A549 (cell line): ENCODE measurements around the gene HHIP. TPM values are rescaled to one million over a fixed set of nuclear protein-coding genes. Genes with fewer than 3 reads are reported as not detected.

ENCODE experiments used
- ATAC-seq, 2 experiments: fragments of 200-7000 bp in 1 of 2; fragments of >200 bp in 1 of 2; cut with Nextera tagmentation in 1 of 2; cut with Tn5 transposase in 1 of 2; 3 replicates each; pipeline versions ENCODE4 v1.8.0 to v1.9.1; 2018 to 2020; ENCODE audit warnings: mild to moderate bottlenecking in 1 of 2, moderate library complexity in 1 of 2
- CTCF ChIA-PET: fragments of 300-600 bp; sonication (Branson Sonifier 250); formaldehyde crosslinking; extraction: SDS; loops from one replicate; lab custom pipeline; 2021; ENCODE audit warnings: antibody characterized with exemption, inconsistent platforms; lab: Yijun Ruan, JAX
- POLR2A ChIA-PET: fragments of 350-600 bp; formaldehyde crosslinking; extraction: SDS; loops from one replicate; lab custom pipeline; 2021; ENCODE audit warnings: antibody characterized with exemption, inconsistent platforms; lab: Yijun Ruan, JAX
- DNase-seq, 2 experiments: peaks; one replicate each; pipeline versions ENCODE4 v3.0.0 to v3.0.0-alpha.2; 2011 to 2016; ENCODE audit warnings: low read depth in 1 of 2, low spot score in 1 of 2
- FAIRE-seq: peaks from 2 replicates; lab custom pipeline; 2011; peaks lifted over from hg19 to GRCh38; lab: Jason Lieb, UNC
- H3K27ac ChIP-seq, 2 experiments: fragments of >200 bp; sonication (Bioruptor Twin); formaldehyde crosslinking; 3 replicates each; pipeline ENCODE4 v1.5.1; 2016 to 2017
- H3K4me1 ChIP-seq: fragments of >200 bp; sonication (Bioruptor Twin); formaldehyde crosslinking; 3 replicates; pipeline ENCODE4 v1.6.1; 2016
- H3K4me2 ChIP-seq: fragments of >200 bp; sonication (Bioruptor Twin); formaldehyde crosslinking; 3 replicates; pipeline ENCODE4 v1.6.1; 2016
- H3K4me3 ChIP-seq: fragments of >200 bp; sonication (Bioruptor Twin); formaldehyde crosslinking; 3 replicates; pipeline ENCODE4 v1.5.1; 2016
- H3K9me3 ChIP-seq: fragments of >200 bp; sonication (Bioruptor Twin); formaldehyde crosslinking; 3 replicates; pipeline ENCODE4 v1.6.1; 2016
- BCL3 ChIP-seq: fragments of >200 bp; sonication (Bioruptor Twin); formaldehyde crosslinking; IDR thresholded peaks from 3 replicates; pipeline ENCODE4 v1.6.1; 2016
- CBX2 ChIP-seq: fragments of 200-600 bp; sonication (generic); IDR thresholded peaks from 2 replicates; pipeline ENCODE4 v1.6.1; 2016; ENCODE audit warnings: low read depth, mild to moderate bottlenecking, borderline replicate concordance
- CBX8 ChIP-seq: fragments of 200-600 bp; sonication (generic); IDR thresholded peaks from 2 replicates; pipeline ENCODE4 v1.6.1; 2016
- CEBPB ChIP-seq, 2 experiments: fragments of >200 bp in 1 of 2; sonication (Bioruptor Twin) in 1 of 2; formaldehyde crosslinking in 1 of 2; IDR thresholded peaks; 2 replicates each; pipeline ENCODE4 v1.6.1; 2012 to 2016
- CHD2 ChIP-seq: fragments of 150-350 bp; IDR thresholded peaks from 2 replicates; pipeline ENCODE4 v1.6.1; 2014; ENCODE audit warnings: low read length; ENCODE audit not compliant: partially characterized antibody
- E2F6 ChIP-seq: IDR thresholded peaks from 2 replicates; pipeline ENCODE4 v1.6.1; 2012; ENCODE audit warnings: low read depth, borderline replicate concordance
- EHMT2 ChIP-seq: fragments of 200-600 bp; sonication (generic); IDR thresholded peaks from 2 replicates; pipeline ENCODE4 v1.6.1; 2016; ENCODE audit warnings: antibody characterized with exemption, low read depth, mild to moderate bottlenecking, moderate library complexity
- HES2 ChIP-seq: fragments of >200 bp; sonication (Bioruptor Twin); formaldehyde crosslinking; IDR thresholded peaks from 2 replicates; pipeline ENCODE4 v1.6.1; 2016
- HEYL ChIP-seq: fragments of 250-450 bp; sonication (Bioruptor Pico); IDR thresholded peaks from 2 replicates; pipeline ENCODE4 v1.8.0; 2021; ENCODE audit warnings: mild to moderate bottlenecking, moderate library complexity
- HOXA7 ChIP-seq: fragments of 250-450 bp; sonication (Bioruptor Pico); IDR thresholded peaks from 2 replicates; pipeline ENCODE4 v1.5.0; 2020; ENCODE audit warnings: mild to moderate bottlenecking, moderate library complexity
- KDM1A ChIP-seq: fragments of 200-600 bp; sonication (generic); IDR thresholded peaks from 2 replicates; pipeline ENCODE4 v1.6.1; 2016; ENCODE audit warnings: low read depth, mild to moderate bottlenecking
- MYC ChIP-seq: IDR thresholded peaks from 2 replicates; pipeline ENCODE4 v1.6.1; 2012; ENCODE audit warnings: mild to moderate bottlenecking, inconsistent platforms, low read length, improper control_type of control experiment, borderline replicate concordance
- POLR2AphosphoS2 ChIP-seq: conservative IDR thresholded peaks from 2 replicates; pipeline ENCODE4 v1.6.1; 2012; ENCODE audit warnings: low read length, improper control_type of control experiment, inconsistent platforms
- RFX5 ChIP-seq: fragments of 450-650 bp; IDR thresholded peaks from 2 replicates; pipeline ENCODE4 v1.7.1; 2014; ENCODE audit warnings: antibody characterized with exemption, mild to moderate bottlenecking, moderate library complexity
- SREBF2 ChIP-seq: fragments of 450-650 bp; IDR thresholded peaks from 2 replicates; pipeline ENCODE4 v1.6.1; 2014; ENCODE audit warnings: mild to moderate bottlenecking, moderate library complexity
- TP53 ChIP-seq: fragments of 250-450 bp; sonication (Bioruptor Pico); IDR thresholded peaks from 2 replicates; pipeline ENCODE4 v1.5.0; 2021; ENCODE audit warnings: mild to moderate bottlenecking, moderate library complexity
- ZC3H11A ChIP-seq: fragments of 450-650 bp; IDR thresholded peaks from 2 replicates; pipeline ENCODE4 v1.6.1; 2014; ENCODE audit warnings: antibody characterized with exemption, mild to moderate bottlenecking
- ZNF302 ChIP-seq: fragments of 250-450 bp; sonication (Bioruptor Pico); IDR thresholded peaks from 2 replicates; pipeline ENCODE4 v1.9.0; 2021; ENCODE audit warnings: inconsistent platforms, mild to moderate bottlenecking, moderate library complexity
- ZSCAN20 ChIP-seq: fragments of 250-450 bp; sonication (Bioruptor Pico); IDR thresholded peaks from 2 replicates; pipeline ENCODE4 v1.8.0; 2022; ENCODE audit warnings: mild to moderate bottlenecking, moderate library complexity
- WGBS: methylation state at CpG from one replicate; pipeline ENCODE4 v1.1.6; 2017; ENCODE audit errors: missing lambda C conversion rate; 5-methylcytosine and 5-hydroxymethylcytosine counted together
- polyA plus RNA-seq, 4 experiments: library from polyadenylated mRNA; depleted of rRNA in 3 of 4; stranded (reverse); fragments of >200 nt; fragmentation: RNase III in 1 of 4; extraction: RNeasy Plus Mini Kit Qiagen cat#74134 plus additional on column Dnase treatment in 1 of 4; gene quantifications; 2 replicates in 3 of 4; 3 replicates in 1 of 4; pipeline ENCODE4 v1.2.3, GENCODE V29; 2011 to 2017

The HHIP gene
- polyA plus RNA-seq, 2 of the 4 experiments (the other 2 are of a cell fraction) = 0.93 to 1.0 TPM

GRCh38 chr4:144740316-144740715 is 94.4 kb downstream of the HHIP start:
- H3K9me3 ChIP-seq = no peaks in the 10 kb centered on the region
- no peak overlapping the region for H3K4me2 ChIP-seq
- DNase-seq = no peak
- WGBS = 52% methylated on average over 1 of the region's 1 CpG
- POLR2A ChIA-PET = no interaction called here
- ATAC-seq = no peak
- H3K4me1 ChIP-seq = no peaks in the 10 kb centered on the region
- H3K4me3 ChIP-seq = no peak overlapping the region
- FAIRE-seq = no peak
- H3K27ac ChIP-seq = no peak overlapping the region
- TF ChIP-seq MYC (no peak), HOXA7 (no peak), ZNF302 (CRISPR knock-in tag) (no peak), HEYL (CRISPR knock-in tag) (no peak), CBX2 (no peak), POLR2AphosphoS2 (no peak), TP53 (CRISPR knock-in tag) (no peak), EHMT2 (no peak), ZSCAN20 (CRISPR knock-in tag) (no peak), CBX8 (no peak), ZC3H11A (no peak), CEBPB (IDR thresholded peaks at IDR 0.05) (no peak), CHD2 (no peak), KDM1A (no peak)
- TF ChIP-seq, all 56 proteins: peak for 0
- CTCF ChIA-PET = no interaction called here

- ATAC-seq (no peak), FAIRE-seq (no peak), DNase-seq (no peak)
- CTCF ChIA-PET = interaction anchor here (0.9 kb wide), 1 partner anchor 20 kb away, joined by 3 read pairs; no protein-coding TSS in a partner anchor
- H3K4me2 ChIP-seq = no peak overlapping the region
- POLR2A ChIA-PET = no interaction called here
- H3K4me3 ChIP-seq = no peak overlapping the region
- no peak for TF ChIP-seq BCL3
- H3K9me3 ChIP-seq = no peaks in the 10 kb centered on the region
- H3K27ac ChIP-seq = no peak overlapping the region
- 51% methylated on average over 4 of the region's 4 CpGs for WGBS
- H3K4me1 ChIP-seq = no peaks in the 10 kb centered on the region
Measured at GRCh38 chr4:144748814-144749555, 103.0 kb downstream of the HHIP start.

- TF ChIP-seq HES2 (no peak), RFX5 (no peak), E2F6 (no peak), TP53 (CRISPR knock-in tag) (no peak), ZSCAN20 (CRISPR knock-in tag) (no peak), SREBF2 (no peak), ZC3H11A (no peak), POLR2AphosphoS2 (no peak)
- TF ChIP-seq, all 56 proteins: peak for 0
- H3K4me3 ChIP-seq = no peak overlapping the region
- no peaks in the 10 kb centered on the region for H3K9me3 ChIP-seq
- WGBS = 9% methylated on average over 2 of the region's 2 CpGs
- FAIRE-seq = no peak
- H3K4me2 ChIP-seq = no peak overlapping the region
- H3K27ac ChIP-seq = no peak overlapping the region
- DNase-seq = no peak
- H3K4me1 ChIP-seq = no peaks in the 10 kb centered on the region
- no peak for ATAC-seq
- CTCF ChIA-PET = no interaction called here
- POLR2A ChIA-PET = no interaction called here
Measured at GRCh38 chr4:144750348-144750747, 104.4 kb downstream of the HHIP start.
